Activated T-helper 17 cell treated with anti-CD3 and anti-CD28 coated beads, Interleukin-2, amount 50 U/mL, for 72 hours (primary cell): ENCODE results near the gene DEFB114. TPM values are rescaled to one million over a fixed set of nuclear protein-coding genes. Genes with fewer than 3 reads are reported as not detected.

Source experiments
- ATAC-seq: fragments of 150-1000 bp; cut with Tn5 transposase; replicated peaks from 2 replicates; pipeline ENCODE4 v1.10.0; 2021; ENCODE audit warnings: mild to moderate bottlenecking, moderate library complexity
- H3K27ac Mint-ChIP-seq: one replicate; pipeline ENCODE4 v1.8.0; 2022; ENCODE audit warnings: mixed read lengths
- H3K27me3 Mint-ChIP-seq: one replicate; pipeline ENCODE4 v1.8.0; 2022; ENCODE audit warnings: mixed read lengths
- H3K36me3 Mint-ChIP-seq: one replicate; pipeline ENCODE4 v1.8.0; 2022; ENCODE audit warnings: low read depth, mild to moderate bottlenecking, mixed read lengths
- H3K4me1 Mint-ChIP-seq: one replicate; pipeline ENCODE4 v1.8.0; 2022; ENCODE audit warnings: mixed read lengths
- H3K4me3 Mint-ChIP-seq: one replicate; pipeline ENCODE4 v1.8.0; 2022; ENCODE audit warnings: mild to moderate bottlenecking, mixed read lengths
- H3K9me3 Mint-ChIP-seq: one replicate; pipeline ENCODE4 v1.8.0; 2022; ENCODE audit warnings: mixed read lengths
- total RNA-seq, 2 donors: library from RNA; stranded (reverse); gene quantifications; one replicate each; pipeline ENCODE4 v1.2.3, GENCODE V29; 2022

Gene DEFB114
- total RNA-seq, 2 donors from 2014 or later = not detected

- Mint-ChIP-seq H3K36me3 (no peaks in the 10 kb centered on the region), H3K4me1 (no peaks in the 10 kb centered on the region), H3K27ac (no peak overlapping the region), H3K9me3 (peaks cover 11% of the 10 kb centered on the region), H3K4me3 (no peak overlapping the region), H3K27me3 (no peaks in the 10 kb centered on the region)
- ATAC-seq = no peak
Observed at GRCh38 chr6:49918787-49919186, 45.2 kb downstream of the DEFB114 start.

- H3K36me3 Mint-ChIP-seq = no peaks in the 10 kb centered on the region
- no peak overlapping the region for H3K4me3 Mint-ChIP-seq
- no peak for ATAC-seq
- peaks cover 4% of the 10 kb centered on the region for H3K9me3 Mint-ChIP-seq
- H3K4me1 Mint-ChIP-seq = no peaks in the 10 kb centered on the region
- H3K27me3 Mint-ChIP-seq = no peaks in the 10 kb centered on the region
- H3K27ac Mint-ChIP-seq = no peak overlapping the region
Observed at GRCh38 chr6:49915035-49915434, 48.9 kb downstream of the DEFB114 start.

GRCh38 chr6:49913636-49914375, 50.2 kb downstream of the DEFB114 start:
- H3K36me3 Mint-ChIP-seq = no peaks in the 10 kb centered on the region
- H3K4me3 Mint-ChIP-seq = no peak overlapping the region
- no peak overlapping the region for H3K27ac Mint-ChIP-seq
- H3K4me1 Mint-ChIP-seq = no peaks in the 10 kb centered on the region
- ATAC-seq = no peak
- H3K9me3 Mint-ChIP-seq = peaks cover 4% of the 10 kb centered on the region
- no peaks in the 10 kb centered on the region for H3K27me3 Mint-ChIP-seq

GRCh38 chr6:49912196-49912595, 51.8 kb downstream of the DEFB114 start:
- Mint-ChIP-seq H3K27me3 (no peaks in the 10 kb centered on the region), H3K4me1 (no peaks in the 10 kb centered on the region), H3K4me3 (no peak overlapping the region), H3K27ac (no peak overlapping the region), H3K9me3 (peaks cover 2% of the 10 kb centered on the region), H3K36me3 (no peaks in the 10 kb centered on the region)
- no peak for ATAC-seq

GRCh38 chr6:49911252-49911651, 52.7 kb downstream of the DEFB114 start:
- H3K36me3 Mint-ChIP-seq = no peaks in the 10 kb centered on the region
- H3K4me3 Mint-ChIP-seq = no peak overlapping the region
- no peaks in the 10 kb centered on the region for H3K4me1 Mint-ChIP-seq
- ATAC-seq = no peak
- no peaks in the 10 kb centered on the region for H3K9me3 Mint-ChIP-seq
- H3K27me3 Mint-ChIP-seq = no peaks in the 10 kb centered on the region
- no peak overlapping the region for H3K27ac Mint-ChIP-seq

Other genes starting within 250 kb of the DEFB114 start
- gene CRISP3, start 219.8 kb downstream of the DEFB114 start, total RNA-seq = not detected
- not detected for gene PGK2, start 176.9 kb downstream of the DEFB114 start, total RNA-seq
- gene CRISP1, start 97.6 kb downstream of the DEFB114 start, total RNA-seq = not detected
- not detected for gene DEFB113, start 5.5 kb upstream of the DEFB114 start, total RNA-seq
- gene DEFB110, start 57.8 kb upstream of the DEFB114 start, total RNA-seq = not detected
- gene DEFB112, start 85.8 kb upstream of the DEFB114 start, total RNA-seq = not detected